Keratinocyte (primary cell): ENCODE data around the gene CATSPERZ. TPM values are rescaled to one million over a fixed set of nuclear protein-coding genes. Genes with fewer than 3 reads are reported as not detected.

Experiments
- DNase-seq: peaks from one replicate; pipeline ENCODE4 v3.0.0-alpha.2; 2011; ENCODE audit warnings: low read depth, missing footprints, low spot score
- FAIRE-seq: peaks from 2 replicates; lab custom pipeline; 2011; peaks lifted over from hg19 to GRCh38; lab: Jason Lieb, UNC
- H2AFZ ChIP-seq: 2 replicates; pipeline ENCODE4 v1.6.0; 2012; ENCODE audit warnings: low read length, control low read depth, inconsistent platforms; ENCODE audit not compliant: control insufficient read depth
- H3K27ac ChIP-seq: 2 replicates; pipeline ENCODE4 v1.5.1; 2011; ENCODE audit warnings: low read length; ENCODE audit not compliant: control insufficient read depth, insufficient read depth
- H3K27me3 ChIP-seq: 3 replicates; pipeline ENCODE4 v1.6.0; 2011; ENCODE audit warnings: low read length; ENCODE audit not compliant: control insufficient read depth, insufficient read depth; ENCODE audit errors: extremely low read depth
- H3K36me3 ChIP-seq, 2 experiments: 2 replicates in 1 of 2; 3 replicates in 1 of 2; pipeline ENCODE4 v1.5.1; 2011; ENCODE audit warnings: low read length in 2 of 2, mild to moderate bottlenecking in 1 of 2; ENCODE audit not compliant: control insufficient read depth in 2 of 2, insufficient read depth in 2 of 2; ENCODE audit errors: extremely low read depth in 1 of 2
- H3K4me1 ChIP-seq: 3 replicates; pipeline ENCODE4 v1.5.1; 2011; ENCODE audit warnings: low read length; ENCODE audit not compliant: control insufficient read depth, insufficient read depth; ENCODE audit errors: extremely low read depth
- H3K4me2 ChIP-seq: 3 replicates; pipeline ENCODE4 v1.6.0; 2011; ENCODE audit warnings: low read depth, low read length; ENCODE audit not compliant: control insufficient read depth, insufficient read depth; ENCODE audit errors: extremely low read depth
- H3K4me3 ChIP-seq, 3 experiments: fragments of 200-600 bp in 1 of 3; sonication (generic) in 1 of 3; 2 replicates in 2 of 3; 3 replicates in 1 of 3; pipeline ENCODE4 v1.5.1; 2011 to 2016; ENCODE audit warnings: low read length in 3 of 3, mild to moderate bottlenecking in 3 of 3, control low read depth in 2 of 3, inconsistent platforms in 1 of 3, low read depth in 1 of 3, mixed read lengths in 1 of 3, mixed run types in 1 of 3, moderate library complexity in 1 of 3; ENCODE audit not compliant: control insufficient read depth in 2 of 3, insufficient read depth in 2 of 3; ENCODE audit errors: extremely low read depth in 1 of 3
- H3K79me2 ChIP-seq: 2 replicates; pipeline ENCODE4 v1.6.0; 2012; ENCODE audit warnings: low read length; ENCODE audit not compliant: control insufficient read depth, insufficient read depth
- H3K9ac ChIP-seq: 3 replicates; pipeline ENCODE4 v1.6.0; 2011; ENCODE audit warnings: low read length; ENCODE audit not compliant: control insufficient read depth, insufficient read depth; ENCODE audit errors: extremely low read depth
- H3K9me1 ChIP-seq: 3 replicates; pipeline ENCODE4 v1.6.0; 2011; ENCODE audit warnings: low read length; ENCODE audit not compliant: control insufficient read depth, insufficient read depth; ENCODE audit errors: extremely low read depth
- H3K9me3 ChIP-seq: 2 replicates; pipeline ENCODE4 v1.5.1; 2012; ENCODE audit warnings: low read depth, low read length; ENCODE audit not compliant: control insufficient read depth
- H4K20me1 ChIP-seq: 3 replicates; pipeline ENCODE4 v1.6.0; 2011; ENCODE audit warnings: low read length; ENCODE audit not compliant: control insufficient read depth, insufficient read depth; ENCODE audit errors: extremely low read depth
- CTCF ChIP-seq, 3 experiments: IDR thresholded peaks in 1 of 3; conservative IDR thresholded peaks in 1 of 3; optimal IDR thresholded peaks in 1 of 3; 2 replicates in 2 of 3; 3 replicates in 1 of 3; pipeline versions ENCODE3 to v1.5.1; 2011; ENCODE audit warnings: low read length in 3 of 3, mild to moderate bottlenecking in 3 of 3, moderate library complexity in 2 of 3, control low read depth in 1 of 3, inconsistent platforms in 1 of 3; ENCODE audit not compliant: insufficient read depth in 2 of 3; ENCODE audit errors: extremely low read depth in 1 of 3
- EZH2 ChIP-seq: IDR thresholded peaks from one replicate; pipeline ENCODE4 v1.6.1; 2012; ENCODE audit warnings: inconsistent platforms, mild to moderate bottlenecking, low read length, moderate library complexity
- dilution Hi-C: fragments of 300-500 bp; cut with MboI; formaldehyde crosslinking; loops from one replicate; pipeline ENCODE4 v1.7.0; 2020; ENCODE audit warnings: low sequenced_read_pairs; ENCODE audit not compliant: extremely low pct_ligation_motif_present
- polyA plus RNA-seq, 5 experiments: library from polyadenylated mRNA; depleted of rRNA in 3 of 5; stranded (reverse) in 3 of 5; stranded (forward) in 1 of 5; unstranded in 1 of 5; fragments of >200 nt; gene quantifications; 1 replicate in 1 of 5; 2 replicates in 3 of 5; 3 replicates in 1 of 5; pipeline versions ENCODE4 v1.2.1 to v1.2.3, GENCODE V29; 2011 to 2012; ENCODE audit warnings: missing spikeins in 2 of 5, low read depth in 1 of 5, low replicate concordance in 1 of 5

Gene CATSPERZ
- polyA plus RNA-seq, 1 donor (not counting 4 experiments of a cell fraction or from before 2014, with no cell fraction given), result 0.29 TPM

- H3K27me3 ChIP-seq, result no peaks in the 10 kb centered on the region
- TF ChIP-seq CTCF (optimal IDR thresholded peaks at IDR 0.05 in 1 of 3, IDR thresholded peaks at IDR 0.05 in 1 of 3, conservative IDR thresholded peaks at IDR 0.05 in 1 of 3; ENCODE audit: extremely low read depth in 1 of 3, insufficient read depth in 2 of 3, low read length in 3 of 3) (no peak), EZH2 (no peak)
- H3K36me3 ChIP-seq, result peaks cover 12 to 19% of the 10 kb centered on the region in 2 experiments
- peak overlapping the region; percentile 98 for H3K4me2 ChIP-seq
- H2AFZ ChIP-seq, result no peak overlapping the region
- H3K9me3 ChIP-seq, result no peaks in the 10 kb centered on the region
- FAIRE-seq, result no peak
- H3K9me1 ChIP-seq, result no peaks in the 10 kb centered on the region
- H3K9ac ChIP-seq, result peak overlapping the region; percentile 35
- peaks cover 13% of the 10 kb centered on the region for H3K79me2 ChIP-seq
- H3K4me1 ChIP-seq, result peaks cover 11% of the 10 kb centered on the region
- dilution Hi-C loops, result no loop called here
- no peaks in the 10 kb centered on the region for H4K20me1 ChIP-seq
- no peak for DNase-seq
- H3K27ac ChIP-seq, result no peak overlapping the region
- H3K4me3 ChIP-seq, result peak overlapping the region in 2 of 3 experiments; percentile 86 to 91
These were observed 17.1 kb upstream of the CATSPERZ start for GRCh38 chr11:64283092-64283491.

DNA sequence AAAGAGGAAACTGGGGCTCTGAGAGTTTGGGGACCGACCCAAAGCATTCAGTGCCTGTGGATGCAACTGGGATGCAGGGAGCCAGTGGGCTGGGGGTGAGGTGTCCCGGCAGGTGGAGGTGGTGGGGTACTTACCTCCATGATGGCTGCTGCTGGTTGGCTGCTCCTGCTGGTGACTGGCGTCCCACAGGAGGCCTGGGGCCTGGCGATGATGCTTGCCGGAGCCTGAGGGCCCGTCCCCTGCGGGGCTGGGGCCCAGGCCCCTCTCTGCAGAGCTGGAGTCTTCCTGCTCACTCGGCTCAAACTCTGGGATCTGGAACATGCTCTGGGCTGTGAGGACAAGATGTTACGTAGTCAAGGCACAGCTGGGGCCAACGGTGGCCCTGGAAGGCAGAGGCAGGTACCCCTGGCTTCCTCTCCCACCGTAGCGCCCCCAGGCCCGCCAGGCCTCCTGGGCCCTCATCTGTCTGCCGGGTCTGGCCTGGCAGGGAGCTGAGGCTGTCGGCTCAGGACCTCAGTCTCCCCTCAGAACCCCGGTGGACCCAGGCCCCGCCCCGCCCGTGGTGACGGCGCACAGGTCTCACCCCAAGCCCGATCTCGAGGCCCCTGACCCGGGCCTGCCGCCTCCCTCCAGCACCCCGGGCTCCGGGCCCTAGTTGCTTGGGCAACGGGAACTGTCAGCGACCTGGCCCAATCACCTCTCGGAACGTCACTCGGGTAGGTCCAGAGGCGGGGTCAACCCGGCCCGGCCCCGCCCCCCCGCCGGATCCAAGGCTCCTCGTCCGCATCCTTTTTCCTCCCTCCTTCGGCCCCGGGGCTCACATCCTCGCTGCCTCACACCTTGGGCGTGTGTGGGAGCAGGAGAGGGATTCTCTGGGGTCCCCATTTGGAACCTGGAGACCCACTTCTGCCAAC is 15.9 kb upstream of the CATSPERZ start, which contains the start of gene BAD:
Gene BAD, minus strand, starts transcription at position 618 of the 914 bp plus-strand sequence. Its CDS starts 297 bp downstream, at position 321.
- Histone ChIP-seq H3K4me1 (peaks cover 11% of the 10 kb centered on the region), H3K9me1 (no peaks in the 10 kb centered on the region), H3K4me3 (peak within 1 kb of the TSS; percentile 72 to 92 (median 91)), H3K9ac (peak within 1 kb of the TSS; percentile 92), H3K4me2 (peak within 1 kb of the TSS; percentile 98), H3K27ac (peak within 1 kb of the TSS; percentile 92), H3K27me3 (no peaks in the 10 kb centered on the region), H3K36me3 (peaks cover 8 to 10% of the 10 kb centered on the region in 2 experiments), H4K20me1 (no peaks in the 10 kb centered on the region), H2AFZ (peak within 1 kb of the TSS; percentile 73), H3K79me2 (peaks cover 11% of the 10 kb centered on the region), H3K9me3 (no peaks in the 10 kb centered on the region)
- dilution Hi-C loops, result no loop called here
- TF ChIP-seq EZH2, result no peak
- TF ChIP-seq CTCF (optimal IDR thresholded peaks at IDR 0.05 in 1 of 3, IDR thresholded peaks at IDR 0.05 in 1 of 3, conservative IDR thresholded peaks at IDR 0.05 in 1 of 3; ENCODE audit: extremely low read depth in 1 of 3, insufficient read depth in 2 of 3, low read length in 3 of 3), result no peak
- peak; percentile 55 for FAIRE-seq
- no peak for DNase-seq
